Measurements from ENCODE around the gene SUN5. TPM values are rescaled to one million over a fixed set of nuclear protein-coding genes. Genes with fewer than 3 reads are reported as not detected.

SUN5 gene
- total and polyA plus RNA-seq, 2 of the 8 experiments (the other 6 are each of a cell fraction or from before 2014, with no cell fraction given): not detected

DNA sequence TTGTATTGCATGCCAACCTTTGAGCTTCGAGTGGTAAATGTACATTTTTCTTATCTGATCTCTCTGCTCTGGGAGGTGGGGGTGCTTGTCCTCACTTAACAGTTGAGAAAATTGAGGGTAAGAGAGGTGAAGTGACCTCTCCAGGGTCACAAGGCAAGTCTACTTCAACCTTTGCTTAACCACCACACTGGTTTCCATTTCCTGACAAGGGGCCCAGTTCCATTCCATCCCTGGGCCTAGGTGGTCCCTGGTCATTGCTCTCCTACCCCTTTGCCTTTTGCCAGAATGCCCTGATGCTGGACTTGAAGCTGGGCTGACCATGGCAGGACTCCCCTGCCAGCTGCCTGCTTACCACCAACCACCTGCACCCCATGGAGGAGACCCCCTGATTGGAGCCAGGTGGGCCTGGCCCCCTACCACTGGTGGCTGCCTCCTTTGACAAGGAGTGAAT, 39.5 kb upstream of the SUN5 start:
- Histone ChIP-seq H3K4me3 (ENCODE audit: extremely low read depth in 1 of 4, insufficient read depth in 2 of 4, low read depth in 3 of 4, low read length in 4 of 4) (no peak overlapping the region), H2BK20ac (ENCODE audit: low read length) (no peak overlapping the region), H3K9ac (replicated peaks in 1 of 4; ENCODE audit: extremely low read depth in 1 of 4, low read depth in 3 of 4, low read length in 3 of 4) (no peak overlapping the region), H3K56ac (replicated peaks; ENCODE audit: insufficient read length, low read depth, low read length) (no peak overlapping the region), H2AFZ (ENCODE audit: low read length) (no peak overlapping the region), H3K79me1 (ENCODE audit: low read depth, low read length) (no peaks in the 10 kb centered on the region), H3K18ac (ENCODE audit: extremely low read depth, low read length) (no peak overlapping the region), H3K23ac (ENCODE audit: insufficient read length) (no peak overlapping the region), H2BK120ac (replicated peaks; ENCODE audit: low read depth, low read length) (no peak overlapping the region), H3K36me3 (ENCODE audit: control insufficient read depth in 2 of 4, insufficient read depth in 4 of 4, low read length in 3 of 4) (no peaks in the 10 kb centered on the region), H3K27me3 (replicated peaks in 1 of 4; ENCODE audit: control insufficient read depth in 3 of 4, extremely low read depth in 1 of 4, insufficient read depth in 3 of 4, low read length in 3 of 4) (peaks cover 0 to 3% (median 0%) of the 10 kb centered on the region in 4 experiments; a peak in 1 of 7 replicates), H3K4me2 (ENCODE audit: insufficient read depth in 1 of 2, low read depth in 2 of 2, low read length in 2 of 2) (no peak overlapping the region), H3K27ac (ENCODE audit: low read depth, low read length) (no peak overlapping the region), H4K8ac (ENCODE audit: extremely low read depth, insufficient read depth, low read length) (no peak overlapping the region), H2AK5ac (ENCODE audit: low read depth, low read length) (no peak overlapping the region), H3K4ac (replicated peaks; ENCODE audit: insufficient read length, low read depth, low read length) (no peak overlapping the region), H3K79me2 (ENCODE audit: control insufficient read depth in 1 of 2, insufficient read depth in 2 of 2, low read length in 2 of 2) (no peaks in the 10 kb centered on the region), H4K20me1 (replicated peaks in 1 of 2; ENCODE audit: control insufficient read depth in 1 of 2, insufficient read depth in 2 of 2, low read length in 2 of 2) (no peaks in the 10 kb centered on the region), H2BK5ac (ENCODE audit: low read depth, low read length) (no peak overlapping the region), H3K4me1 (replicated peaks in 1 of 4; ENCODE audit: control insufficient read depth in 3 of 4, insufficient read depth in 4 of 4, low read length in 3 of 4) (no peaks in the 10 kb centered on the region), H2BK12ac (ENCODE audit: low read depth, low read length) (no peak overlapping the region), H3K9me3 (ENCODE audit: insufficient read depth in 2 of 2, low read depth in 1 of 2, low read length in 1 of 2) (peaks cover 3 to 15% of the 10 kb centered on the region in 2 experiments; a peak in 2 of 4 replicates), H2BK15ac (ENCODE audit: low read length) (no peak overlapping the region), H4K91ac (replicated peaks; ENCODE audit: insufficient read length, low read length) (no peak overlapping the region), H3K23me2 (ENCODE audit: low read depth, low read length) (no peaks in the 10 kb centered on the region), H4K5ac (ENCODE audit: insufficient read length, low read depth, low read length) (no peak overlapping the region), H3K14ac (ENCODE audit: insufficient read length) (no peak overlapping the region)
- ChIA-PET POLR2A (ENCODE audit: partially characterized antibody) (interaction anchor here (0.6 kb wide), 1 partner anchor 200 kb away, joined by 3 read pairs; no protein-coding TSS in a partner anchor), CTCF (ENCODE audit: partially characterized antibody) (interaction anchor here (0.6 to 1.7 kb wide), 2 partner anchors 13 to 49 kb away, joined by 3 read pairs; no protein-coding TSS in a partner anchor)
- WGBS, 2 experiments (ENCODE audit: extremely low coverage in 1 of 2, insufficient coverage in 1 of 2, insufficient read length in 1 of 2, insufficient replicate concordance in 2 of 2, low coverage in 1 of 2, low lambda C conversion rate in 2 of 2, missing lambda C conversion rate in 1 of 2): 82% methylated on average over 1 of the region's 1 CpG; no CpG with 5 or more reads in 1 of the 2 experiments
- DNase-seq (ENCODE audit: low read depth in 1 of 2, low spot score in 2 of 2) (no peak), FAIRE-seq (no peak)
- TF ChIP-seq BRCA1 (IDR thresholded peaks at IDR 0.05; ENCODE audit: low read depth, low read length) (no peak), CHD1 (IDR thresholded peaks at IDR 0.05; ENCODE audit: low read depth, low read length) (no peak), SRF (IDR thresholded peaks at IDR 0.05; ENCODE audit: low read depth, low read length) (no peak), FOSL1 (IDR thresholded peaks at IDR 0.05; ENCODE audit: insufficient read depth, low read depth, low read length) (no peak), EGR1 (IDR thresholded peaks at IDR 0.05; ENCODE audit: borderline replicate concordance, low read depth, low read length) (no peak), RAD21 (IDR thresholded peaks at IDR 0.05 in 1 of 2, conservative IDR thresholded peaks at IDR 0.05 in 1 of 2; ENCODE audit: low read depth in 2 of 2, low read length in 2 of 2) (no peak)
